Panc1 (cell line): ENCODE measurements around the gene STARD9.

Experiments used
- CTCF ChIP-seq: fragments of 450-650 bp; IDR thresholded peaks from 2 replicates; pipeline ENCODE4 v1.5.1; 2017; ENCODE audit warnings: mild to moderate bottlenecking
- POLR2AphosphoS5 ChIP-seq: IDR thresholded peaks from 2 replicates; pipeline ENCODE4 v1.6.1; 2012; ENCODE audit warnings: mild to moderate bottlenecking, low read depth, low read length, moderate library complexity
- SIN3A ChIP-seq: IDR thresholded peaks from 2 replicates; pipeline ENCODE4 v1.6.1; 2012; ENCODE audit warnings: low read depth, mild to moderate bottlenecking, low read length, moderate library complexity, borderline replicate concordance; ENCODE audit not compliant: insufficient read depth
- TCF7L2 ChIP-seq: IDR thresholded peaks from 2 replicates; pipeline ENCODE4 v1.6.1; 2011; ENCODE audit warnings: mild to moderate bottlenecking, low read depth, low read length, inconsistent platforms

- TF ChIP-seq CTCF (no peak), POLR2AphosphoS5 (no peak), SIN3A (no peak), TCF7L2 (no peak)
Measured at GRCh38 chr15:42686281-42686680, 110.9 kb downstream of the STARD9 start.
